DMS114 treated with DMSO at 0.1 percent for 48 hours (cell line): ENCODE data around the gene NFKB2.
A peak's percentile ranks its signal among the peaks of the same experiment; 100 is the strongest.

Experiments
- DNase-seq: peaks from one replicate; lab custom pipeline; 2025; ENCODE audit not compliant: unreplicated experiment; lab: John Stamatoyannopoulos, UW

The NFKB2 gene

DNA sequence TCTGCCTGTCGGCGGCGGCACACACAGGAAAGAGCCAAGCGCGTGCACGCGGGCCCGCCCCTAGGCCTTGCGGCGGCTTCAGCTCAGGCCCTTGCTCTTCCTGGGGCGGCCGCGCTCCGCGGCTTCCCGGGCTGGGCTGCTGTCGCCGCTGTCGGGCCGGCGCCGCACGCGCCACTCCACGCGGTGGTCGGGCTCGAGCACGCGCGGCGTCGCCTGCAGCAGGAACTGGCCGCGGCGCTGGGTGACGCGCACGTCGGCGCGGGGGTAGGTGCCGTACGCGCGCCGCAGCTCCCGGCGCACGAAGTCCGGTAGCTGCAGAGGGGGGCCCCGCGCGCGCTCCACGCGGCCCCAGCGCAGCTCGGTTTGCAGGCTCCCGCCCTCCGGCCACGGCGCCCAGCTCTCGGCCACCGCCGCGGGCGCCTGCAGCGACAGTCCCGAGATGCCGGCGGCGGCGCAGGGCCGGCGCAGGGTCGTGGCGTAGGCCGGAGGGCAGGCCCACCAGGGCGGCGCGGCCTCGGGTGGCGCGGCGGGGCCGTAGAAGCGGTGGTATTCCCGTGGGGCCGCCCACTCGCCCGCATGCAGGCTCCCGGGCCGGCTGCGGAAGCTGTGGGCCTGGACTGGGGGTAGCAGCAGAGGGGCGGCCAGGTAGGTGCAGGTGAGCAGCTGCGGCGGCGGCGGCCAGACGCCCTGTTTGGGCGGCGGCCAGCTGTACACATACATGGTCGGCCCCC is 55.0 kb downstream of the NFKB2 start:
- peak; percentile 66 for DNase-seq

GRCh38 chr10:102451105-102451969 is 55.8 kb downstream of the NFKB2 start, which contains the start of gene C10orf95:
TSS of gene C10orf95 (minus strand) at chr10:102451543. CDS start at chr10:102451093, 450 bp downstream.
- DNase-seq = no peak
